ENCODE data around the gene CAV3. TPM values are rescaled to one million over a fixed set of nuclear protein-coding genes. Genes with fewer than 3 reads are reported as not detected.

CAV3 gene
- total RNA-seq, 1 donor from 2014 or later = not detected

- no peaks in the 10 kb centered on the region for H3K36me3 ChIP-seq
- DNase-seq (ENCODE audit: low spot score in 2 of 2) = no peak
- intact Hi-C loops (cut with DNase I) = no loop called here
- H3K27me3 ChIP-seq = no peaks in the 10 kb centered on the region
- TF ChIP-seq, protein P1, sequence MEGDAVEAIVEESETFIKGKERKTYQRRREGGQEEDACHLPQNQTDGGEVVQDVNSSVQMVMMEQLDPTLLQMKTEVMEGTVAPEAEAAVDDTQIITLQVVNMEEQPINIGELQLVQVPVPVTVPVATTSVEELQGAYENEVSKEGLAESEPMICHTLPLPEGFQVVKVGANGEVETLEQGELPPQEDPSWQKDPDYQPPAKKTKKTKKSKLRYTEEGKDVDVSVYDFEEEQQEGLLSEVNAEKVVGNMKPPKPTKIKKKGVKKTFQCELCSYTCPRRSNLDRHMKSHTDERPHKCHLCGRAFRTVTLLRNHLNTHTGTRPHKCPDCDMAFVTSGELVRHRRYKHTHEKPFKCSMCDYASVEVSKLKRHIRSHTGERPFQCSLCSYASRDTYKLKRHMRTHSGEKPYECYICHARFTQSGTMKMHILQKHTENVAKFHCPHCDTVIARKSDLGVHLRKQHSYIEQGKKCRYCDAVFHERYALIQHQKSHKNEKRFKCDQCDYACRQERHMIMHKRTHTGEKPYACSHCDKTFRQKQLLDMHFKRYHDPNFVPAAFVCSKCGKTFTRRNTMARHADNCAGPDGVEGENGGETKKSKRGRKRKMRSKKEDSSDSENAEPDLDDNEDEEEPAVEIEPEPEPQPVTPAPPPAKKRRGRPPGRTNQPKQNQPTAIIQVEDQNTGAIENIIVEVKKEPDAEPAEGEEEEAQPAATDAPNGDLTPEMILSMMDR (IDR thresholded peaks at IDR 0.05) = no peak
- H3K4me1 ChIP-seq = no peaks in the 10 kb centered on the region
- H3K9me3 ChIP-seq = no peaks in the 10 kb centered on the region
- H3K27ac ChIP-seq = no peak overlapping the region
- H3K4me3 ChIP-seq = no peak overlapping the region
Observed at GRCh38 chr3:8722808-8723207, 10.8 kb upstream of the CAV3 start.

DNA sequence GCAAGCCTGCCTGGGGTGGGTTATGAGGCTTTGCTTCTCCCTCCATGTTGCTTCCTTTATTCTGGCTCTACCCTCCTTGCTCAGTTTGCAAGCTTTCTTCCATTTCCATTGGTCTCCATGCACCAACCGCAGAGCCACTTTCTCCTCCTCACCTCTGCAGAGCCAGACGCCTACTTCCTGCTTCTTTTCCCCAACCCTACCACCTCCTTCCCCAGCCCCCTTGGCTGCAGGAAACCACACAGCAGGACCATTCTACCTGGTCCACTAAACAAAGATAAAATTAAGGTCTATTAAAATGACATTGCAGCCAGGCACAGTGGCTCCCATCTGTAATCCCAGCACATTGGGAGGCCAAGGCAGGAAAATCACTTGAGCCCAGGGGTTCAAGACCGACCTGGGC lies 10.0 kb upstream of the CAV3 start:
- no peaks in the 10 kb centered on the region for H3K36me3 ChIP-seq
- no peak overlapping the region for H3K27ac ChIP-seq
- no peak overlapping the region for H3K4me3 ChIP-seq
- H3K9me3 ChIP-seq = no peaks in the 10 kb centered on the region
- no peaks in the 10 kb centered on the region for H3K27me3 ChIP-seq
- intact Hi-C loops (cut with DNase I) = no loop called here
- DNase-seq (ENCODE audit: low spot score in 2 of 2) = no peak
- TF ChIP-seq, protein P1 (IDR thresholded peaks at IDR 0.05) = no peak
- no peaks in the 10 kb centered on the region for H3K4me1 ChIP-seq

- no peak overlapping the region for H3K27ac ChIP-seq
- TF ChIP-seq, protein P1 (IDR thresholded peaks at IDR 0.05) = no peak
- intact Hi-C loops (cut with DNase I) = no loop called here
- no peaks in the 10 kb centered on the region for H3K4me1 ChIP-seq
- no peaks in the 10 kb centered on the region for H3K9me3 ChIP-seq
- no peak overlapping the region for H3K4me3 ChIP-seq
- no peak for DNase-seq (ENCODE audit: low spot score in 2 of 2)
- no peaks in the 10 kb centered on the region for H3K36me3 ChIP-seq
- H3K27me3 ChIP-seq = no peaks in the 10 kb centered on the region
Observed at GRCh38 chr3:8724108-8724752, 9.4 kb upstream of the CAV3 start.

GRCh38 chr3:8727605-8728512 lies 5.7 kb upstream of the CAV3 start:
- DNase-seq (ENCODE audit: low spot score in 2 of 2) = no peak

DNA sequence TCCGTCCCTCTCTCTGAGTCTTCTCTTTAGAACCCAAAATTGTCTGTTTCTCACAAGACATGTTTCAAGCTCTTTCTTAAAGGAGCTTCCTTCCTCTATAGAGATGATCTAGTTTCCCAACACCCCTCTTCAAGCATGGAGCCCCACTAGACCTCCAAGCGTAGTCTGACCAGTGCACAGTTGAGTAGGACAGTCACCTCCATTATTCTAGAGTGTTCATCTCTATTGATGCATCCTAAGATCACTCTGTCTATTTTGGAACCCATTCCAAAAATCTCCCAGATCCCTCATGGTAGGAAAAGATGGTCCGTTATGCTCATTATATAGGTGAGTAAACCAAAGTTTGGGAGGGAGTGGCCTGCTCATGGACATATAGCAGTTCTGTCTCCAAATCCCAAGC lies 4.1 kb upstream of the CAV3 start:
- Histone ChIP-seq H3K4me1 (no peaks in the 10 kb centered on the region), H3K27me3 (no peaks in the 10 kb centered on the region), H3K4me3 (no peak overlapping the region), H3K36me3 (no peaks in the 10 kb centered on the region), H3K27ac (no peak overlapping the region), H3K9me3 (no peaks in the 10 kb centered on the region)
- TF ChIP-seq, protein P1 (IDR thresholded peaks at IDR 0.05) = no peak
- no peak for DNase-seq (ENCODE audit: low spot score in 2 of 2)
- intact Hi-C loops (cut with DNase I) = no loop called here

More at GRCh38 chr3:8727605-8728512, 5.7 kb upstream of the CAV3 start:
- intact Hi-C loops (cut with DNase I) = no loop called here
- Histone ChIP-seq H3K4me3 (no peak overlapping the region), H3K36me3 (no peaks in the 10 kb centered on the region), H3K27me3 (no peaks in the 10 kb centered on the region), H3K9me3 (no peaks in the 10 kb centered on the region), H3K27ac (no peak overlapping the region), H3K4me1 (no peaks in the 10 kb centered on the region)
- TF ChIP-seq, protein P1 (IDR thresholded peaks at IDR 0.05) = no peak

Measured in ascending aorta (tissue), 2 donors.